ENCODE measurements around the gene PRELID1.
A peak's percentile ranks its signal among the peaks of the same experiment; 100 is the strongest.
"Not testable (repeated sequence)": the region's sequence is repeated elsewhere in the genome, so short reads cannot be mapped to it uniquely, and the experiment has no call there.

PRELID1 gene

GRCh38 chr5:177303121-177303924 lies at the start of gene PRELID1, which contains the start of gene RAB24:
TSS of gene PRELID1 (plus strand) at chr5:177303799. CDS start at chr5:177303986, 187 bp downstream.
TSS of gene RAB24 (minus strand) at chr5:177303719. CDS start at chr5:177303288, 431 bp downstream.
- Histone ChIP-seq H3K9me3 (ENCODE audit: severe bottlenecking) (no peaks in the 10 kb centered on the region), H3K27ac (ENCODE audit: poor library complexity, severe bottlenecking) (peak within 1 kb of the TSS; percentile 75), H3K4me3 (ENCODE audit: severe bottlenecking) (peak within 1 kb of the TSS; percentile 83), H3K4me1 (ENCODE audit: insufficient read depth, poor library complexity, severe bottlenecking) (peaks cover 28% of the 10 kb centered on the region), H3K36me3 (ENCODE audit: low read depth) (peaks cover 31% of the 10 kb centered on the region), H3K27me3 (ENCODE audit: insufficient read depth, poor library complexity, severe bottlenecking) (no peaks in the 10 kb centered on the region)
- peak; percentile 60 for TF ChIP-seq CTCF (IDR thresholded peaks at IDR 0.05; ENCODE audit: poor library complexity, severe bottlenecking)
- ATAC-seq (ENCODE audit: low read depth) (peak; percentile 26), DNase-seq (ENCODE audit: low spot score) (peak; percentile 84)

- TF ChIP-seq CTCF (IDR thresholded peaks at IDR 0.05; ENCODE audit: poor library complexity, severe bottlenecking) = no peak
- Histone ChIP-seq H3K4me1 (ENCODE audit: insufficient read depth, poor library complexity, severe bottlenecking) (no peaks in the 10 kb centered on the region), H3K9me3 (ENCODE audit: severe bottlenecking) (no peaks in the 10 kb centered on the region), H3K27ac (ENCODE audit: poor library complexity, severe bottlenecking) (no peak overlapping the region), H3K4me3 (ENCODE audit: severe bottlenecking) (no peak overlapping the region), H3K36me3 (ENCODE audit: low read depth) (peaks cover 90% of the 10 kb centered on the region), H3K27me3 (ENCODE audit: insufficient read depth, poor library complexity, severe bottlenecking) (no peaks in the 10 kb centered on the region)
- DNase-seq (ENCODE audit: low spot score) (no peak), ATAC-seq (ENCODE audit: low read depth) (peak; percentile 66)
Measured at GRCh38 chr5:177256296-177256695, 47.3 kb upstream of the PRELID1 start.

- H3K9me3 ChIP-seq (ENCODE audit: severe bottlenecking); ATAC-seq (ENCODE audit: low read depth); H3K27ac ChIP-seq (ENCODE audit: poor library complexity, severe bottlenecking); H3K27me3 ChIP-seq (ENCODE audit: insufficient read depth, poor library complexity, severe bottlenecking); DNase-seq (ENCODE audit: low spot score); H3K4me3 ChIP-seq (ENCODE audit: severe bottlenecking); H3K4me1 ChIP-seq (ENCODE audit: insufficient read depth, poor library complexity, severe bottlenecking): not testable (repeated sequence)
- H3K36me3 ChIP-seq (ENCODE audit: low read depth) = peaks cover 95% of the 10 kb centered on the region
Measured at GRCh38 chr5:177258711-177259110, 44.9 kb upstream of the PRELID1 start.

- Histone ChIP-seq H3K4me3 (ENCODE audit: severe bottlenecking) (no peak overlapping the region), H3K9me3 (ENCODE audit: severe bottlenecking) (no peaks in the 10 kb centered on the region), H3K27me3 (ENCODE audit: insufficient read depth, poor library complexity, severe bottlenecking) (no peaks in the 10 kb centered on the region), H3K27ac (ENCODE audit: poor library complexity, severe bottlenecking) (no peak overlapping the region), H3K4me1 (ENCODE audit: insufficient read depth, poor library complexity, severe bottlenecking) (no peaks in the 10 kb centered on the region), H3K36me3 (ENCODE audit: low read depth) (peaks cover 83% of the 10 kb centered on the region)
- DNase-seq (ENCODE audit: low spot score) (no peak), ATAC-seq (ENCODE audit: low read depth) (no peak)
- TF ChIP-seq CTCF (IDR thresholded peaks at IDR 0.05; ENCODE audit: poor library complexity, severe bottlenecking) = no peak
Measured at GRCh38 chr5:177260961-177261360, 42.6 kb upstream of the PRELID1 start.

- no peaks in the 10 kb centered on the region for H3K9me3 ChIP-seq (ENCODE audit: severe bottlenecking)
- DNase-seq (ENCODE audit: low spot score) = no peak
- no peaks in the 10 kb centered on the region for H3K4me1 ChIP-seq (ENCODE audit: insufficient read depth, poor library complexity, severe bottlenecking)
- H3K27ac ChIP-seq (ENCODE audit: poor library complexity, severe bottlenecking) = no peak overlapping the region
- H3K36me3 ChIP-seq (ENCODE audit: low read depth) = peaks cover 85% of the 10 kb centered on the region
- no peaks in the 10 kb centered on the region for H3K27me3 ChIP-seq (ENCODE audit: insufficient read depth, poor library complexity, severe bottlenecking)
- no peak for TF ChIP-seq CTCF (IDR thresholded peaks at IDR 0.05; ENCODE audit: poor library complexity, severe bottlenecking)
- no peak for ATAC-seq (ENCODE audit: low read depth)
- H3K4me3 ChIP-seq (ENCODE audit: severe bottlenecking) = no peak overlapping the region
Measured at GRCh38 chr5:177261510-177261909, 42.1 kb upstream of the PRELID1 start.
